Measurements from ENCODE around the gene HTRA3. TPM values are rescaled to one million over a fixed set of nuclear protein-coding genes. Genes with fewer than 3 reads are reported as not detected.

Gene HTRA3
- total RNA-seq, 1 donor from 2014 or later = 1.2 TPM

GRCh38 chr4:8247047-8247930 is 22.3 kb upstream of the HTRA3 start:
- no peak for DNase-seq (ENCODE audit: low read depth in 2 of 2)

GRCh38 chr4:8248091-8248490 is 21.5 kb upstream of the HTRA3 start:
- DNase-seq (ENCODE audit: low read depth in 2 of 2) = peak in 1 of 2 donors; percentile 69

DNA sequence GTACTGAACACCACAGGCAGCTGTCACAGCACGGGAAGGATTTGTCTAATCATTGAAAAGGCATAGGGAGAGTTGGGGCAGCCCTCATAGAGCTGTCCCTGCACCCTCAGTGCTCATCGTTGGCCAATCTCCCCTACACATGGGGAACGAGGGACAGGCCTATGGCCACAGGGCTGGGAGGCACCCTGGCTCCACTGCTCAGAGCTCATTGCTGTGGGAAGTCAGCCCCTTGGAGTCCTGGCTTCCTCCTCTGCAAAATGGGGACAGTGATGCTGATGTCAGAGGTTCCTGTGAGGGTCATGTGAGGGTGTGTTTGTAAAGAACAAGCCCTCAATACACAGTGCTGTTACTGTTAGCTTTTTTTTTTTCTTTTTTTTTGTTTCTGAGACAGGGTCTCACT is 19.3 kb upstream of the HTRA3 start:
- DNase-seq (ENCODE audit: low read depth in 2 of 2) = no peak

GRCh38 chr4:8250637-8251036 is 18.9 kb upstream of the HTRA3 start:
- no peak for DNase-seq (ENCODE audit: low read depth in 2 of 2)

- DNase-seq (ENCODE audit: low read depth in 2 of 2) = no peak
Observed at GRCh38 chr4:8251110-8251883, 18.3 kb upstream of the HTRA3 start.

DNA sequence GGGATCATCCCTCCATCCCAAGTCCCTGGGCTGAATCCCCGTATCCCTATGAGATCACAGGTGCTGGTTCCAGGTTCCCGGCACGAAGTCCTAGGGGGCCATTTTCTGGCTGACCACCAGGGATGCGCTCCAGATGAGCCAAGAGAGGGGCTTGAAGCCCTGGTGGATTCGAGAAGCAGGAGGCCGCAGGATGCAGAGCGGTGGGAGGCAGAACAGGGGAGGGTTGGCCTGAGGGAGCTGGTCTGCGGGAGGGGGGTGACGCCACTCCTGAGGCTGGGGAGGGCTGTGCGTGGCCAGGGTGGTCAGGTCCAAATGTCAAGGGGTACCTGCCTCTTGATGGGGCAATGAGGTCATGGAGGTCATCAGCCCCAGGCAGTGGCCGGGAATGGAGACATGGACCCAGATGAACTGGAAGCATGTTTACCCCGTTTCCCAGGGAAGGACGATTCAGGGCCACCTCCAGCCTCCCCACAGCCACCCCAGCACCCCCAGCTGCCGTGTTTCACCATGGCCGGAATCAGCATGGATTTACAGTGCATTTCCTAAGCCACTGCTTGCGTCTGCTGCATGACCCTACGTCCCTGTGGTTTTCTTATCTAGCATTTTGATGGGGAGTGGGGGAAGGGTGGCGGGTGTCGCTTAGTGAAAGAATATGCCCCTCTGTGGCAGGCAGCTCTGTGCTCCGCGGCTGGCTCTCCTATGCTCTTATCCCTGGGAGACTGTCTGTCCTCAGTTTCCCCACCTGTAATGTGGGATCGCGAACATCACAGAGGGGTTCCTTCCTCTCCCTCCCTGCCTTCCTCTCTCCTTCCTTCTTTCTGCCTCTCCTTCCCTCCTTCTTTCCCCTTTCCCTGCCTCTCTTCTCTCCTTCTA is 17.0 kb upstream of the HTRA3 start:
- DNase-seq (ENCODE audit: low read depth in 2 of 2) = no peak

- DNase-seq (ENCODE audit: low read depth in 2 of 2) = no peak
Observed at GRCh38 chr4:8254076-8254475, 15.5 kb upstream of the HTRA3 start.

GRCh38 chr4:8255698-8256441 is 13.7 kb upstream of the HTRA3 start:
- DNase-seq (ENCODE audit: low read depth in 2 of 2) = no peak

DNA sequence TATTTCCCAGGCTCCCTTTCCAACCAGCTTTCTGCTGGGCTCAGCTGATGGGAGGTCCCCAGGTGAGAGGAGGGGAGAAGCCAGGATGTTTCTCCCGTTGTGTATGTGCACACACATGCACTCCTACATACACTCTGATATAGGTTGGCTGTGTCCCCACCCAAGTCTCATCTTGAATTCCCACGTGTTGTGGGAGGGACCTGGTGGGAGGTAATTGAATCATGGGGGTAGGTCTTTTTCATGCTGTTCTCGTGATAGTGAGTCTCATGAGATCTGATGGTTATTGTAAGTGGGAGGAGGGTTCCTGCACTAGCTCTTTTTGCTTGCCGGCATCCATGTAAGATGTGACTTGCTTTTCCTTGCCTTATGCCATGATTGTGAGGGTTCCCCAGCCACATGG is 11.7 kb upstream of the HTRA3 start:
- no peak for DNase-seq (ENCODE audit: low read depth in 2 of 2)

GRCh38 chr4:8258552-8259212 is 10.9 kb upstream of the HTRA3 start:
- DNase-seq (ENCODE audit: low read depth in 2 of 2) = no peak

DNA sequence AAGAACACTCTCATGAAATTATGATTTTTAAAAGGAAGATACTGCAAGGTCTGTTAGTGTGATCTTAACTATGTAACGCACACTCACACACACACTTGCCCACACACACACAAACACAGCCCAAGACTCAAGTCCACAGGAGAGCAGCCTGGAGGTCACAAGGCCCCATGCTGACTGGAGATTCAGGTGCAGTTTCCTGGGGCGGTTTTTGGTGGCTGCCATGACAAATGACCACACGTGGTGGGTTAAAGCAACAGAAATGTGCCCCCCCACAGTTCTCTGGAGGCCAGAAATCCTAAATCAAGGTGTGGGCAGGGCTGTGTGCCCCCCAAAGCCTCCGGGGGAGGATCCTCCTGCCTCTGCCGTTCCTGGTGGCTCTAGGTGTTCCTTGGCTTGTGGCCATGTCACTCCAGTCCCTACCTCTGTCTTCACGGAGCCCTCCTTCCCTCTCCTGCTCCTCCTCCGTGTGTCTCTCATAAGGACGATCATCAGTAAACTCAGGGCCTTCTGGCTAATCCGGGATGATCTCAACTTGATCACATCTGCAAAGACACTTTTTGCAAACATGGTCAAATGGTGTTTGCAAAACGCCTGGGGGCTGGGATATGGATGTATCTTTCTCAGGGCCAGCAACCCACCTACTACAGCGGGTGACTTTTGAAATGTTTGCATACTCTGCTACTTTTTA is 9.7 kb upstream of the HTRA3 start:
- no peak for DNase-seq (ENCODE audit: low read depth in 2 of 2)

DNA sequence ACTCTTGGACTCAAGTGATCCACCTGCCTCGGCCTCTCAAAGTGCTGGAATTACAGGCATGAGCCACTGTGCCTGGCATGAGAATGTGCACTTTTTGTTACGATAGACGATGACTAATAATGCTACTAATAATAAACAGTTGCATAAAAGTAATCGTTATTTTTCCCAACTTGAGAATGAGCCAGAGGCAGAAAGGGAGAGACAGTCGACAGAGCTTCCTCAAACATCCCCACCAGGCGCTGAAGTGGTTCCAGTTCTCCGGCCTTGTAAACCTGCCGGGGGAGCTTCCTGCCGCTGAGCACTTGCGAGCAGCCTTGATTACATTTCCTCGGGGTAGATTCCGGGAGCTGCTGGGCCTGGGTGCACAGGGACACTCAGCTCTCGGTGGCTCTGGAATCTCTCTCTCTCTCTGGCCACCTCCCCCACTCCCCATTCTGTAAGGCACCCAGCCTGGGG is 8.9 kb upstream of the HTRA3 start:
- peak in 1 of 2 donors; percentile 65 for DNase-seq (ENCODE audit: low read depth in 2 of 2)

- no peak for DNase-seq (ENCODE audit: low read depth in 2 of 2)
Observed at GRCh38 chr4:8261851-8262535, 7.6 kb upstream of the HTRA3 start.

DNA sequence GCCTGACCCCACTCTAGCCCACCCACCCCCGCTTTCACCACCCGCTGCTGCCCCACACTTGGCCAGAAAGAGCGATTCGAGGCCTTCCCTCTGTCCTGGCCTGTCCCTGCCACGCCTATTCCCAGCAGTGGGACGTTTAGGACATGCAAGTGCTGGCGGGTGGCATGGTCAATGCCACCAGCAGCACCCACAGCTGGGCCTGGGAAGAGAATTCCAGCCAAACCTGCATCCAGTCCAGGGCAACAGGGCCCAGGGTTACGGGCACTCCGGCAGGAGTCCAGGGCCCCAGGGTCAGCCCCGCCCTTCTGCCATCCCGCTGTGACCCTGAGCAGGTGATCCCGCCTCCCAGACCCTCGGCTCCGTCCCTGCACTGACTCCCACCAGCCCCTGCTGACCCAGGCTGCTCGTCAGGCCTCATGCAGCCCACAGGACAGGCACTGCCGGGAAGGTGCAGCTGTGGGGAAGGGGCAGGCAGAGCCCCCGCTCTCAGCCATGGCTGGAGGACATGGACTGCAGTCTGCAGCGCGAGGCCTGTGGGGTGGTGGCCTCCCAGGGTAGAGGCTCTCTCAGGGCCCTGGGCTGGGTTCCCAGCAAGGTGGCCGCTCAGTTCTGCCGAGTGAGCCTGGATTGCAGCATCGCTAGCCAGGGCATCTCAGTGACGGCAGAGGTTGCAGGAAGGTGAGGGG is 6.8 kb upstream of the HTRA3 start:
- no peak for DNase-seq (ENCODE audit: low read depth in 2 of 2)

GRCh38 chr4:8263397-8263796 is 6.2 kb upstream of the HTRA3 start:
- no peak for DNase-seq (ENCODE audit: low read depth in 2 of 2)

- DNase-seq (ENCODE audit: low read depth in 2 of 2) = no peak
Observed at GRCh38 chr4:8264106-8264505, 5.4 kb upstream of the HTRA3 start.

- no peak for DNase-seq (ENCODE audit: low read depth in 2 of 2)
Observed at GRCh38 chr4:8265171-8265929, 4.2 kb upstream of the HTRA3 start.

DNA sequence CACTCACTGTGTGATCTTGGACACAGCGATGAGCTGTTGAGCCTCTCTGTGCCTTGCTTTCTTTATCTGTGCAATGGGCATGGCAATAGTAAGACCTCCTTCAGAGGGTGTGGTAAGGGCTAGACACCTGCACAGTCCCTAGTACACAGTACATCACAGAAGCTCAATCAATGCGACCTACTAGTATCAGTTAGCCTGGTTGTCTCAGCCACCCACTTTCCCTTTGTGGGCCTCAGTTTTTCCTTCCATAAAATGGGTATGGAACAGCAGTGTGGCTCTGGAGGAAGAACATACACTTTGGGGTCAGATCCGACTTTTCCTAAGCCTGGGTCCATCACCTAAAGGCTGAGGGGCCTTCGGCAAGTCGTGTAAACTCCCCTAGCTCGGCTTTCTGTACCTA is 3.5 kb upstream of the HTRA3 start:
- no peak for DNase-seq (ENCODE audit: low read depth in 2 of 2)
